Ecto neural progenitor cell (in vitro differentiated cells): Measurements from ENCODE around the gene MADCAM1.

ENCODE experiments used
- DNase-seq: peaks from one replicate; pipeline ENCODE4 v3.0.0-alpha.2; 2018; ENCODE audit warnings: low spot score

Gene MADCAM1

GRCh38 chr19:488505-489417, 7.5 kb upstream of the MADCAM1 start:
- DNase-seq, result peak; percentile 97

DNA sequence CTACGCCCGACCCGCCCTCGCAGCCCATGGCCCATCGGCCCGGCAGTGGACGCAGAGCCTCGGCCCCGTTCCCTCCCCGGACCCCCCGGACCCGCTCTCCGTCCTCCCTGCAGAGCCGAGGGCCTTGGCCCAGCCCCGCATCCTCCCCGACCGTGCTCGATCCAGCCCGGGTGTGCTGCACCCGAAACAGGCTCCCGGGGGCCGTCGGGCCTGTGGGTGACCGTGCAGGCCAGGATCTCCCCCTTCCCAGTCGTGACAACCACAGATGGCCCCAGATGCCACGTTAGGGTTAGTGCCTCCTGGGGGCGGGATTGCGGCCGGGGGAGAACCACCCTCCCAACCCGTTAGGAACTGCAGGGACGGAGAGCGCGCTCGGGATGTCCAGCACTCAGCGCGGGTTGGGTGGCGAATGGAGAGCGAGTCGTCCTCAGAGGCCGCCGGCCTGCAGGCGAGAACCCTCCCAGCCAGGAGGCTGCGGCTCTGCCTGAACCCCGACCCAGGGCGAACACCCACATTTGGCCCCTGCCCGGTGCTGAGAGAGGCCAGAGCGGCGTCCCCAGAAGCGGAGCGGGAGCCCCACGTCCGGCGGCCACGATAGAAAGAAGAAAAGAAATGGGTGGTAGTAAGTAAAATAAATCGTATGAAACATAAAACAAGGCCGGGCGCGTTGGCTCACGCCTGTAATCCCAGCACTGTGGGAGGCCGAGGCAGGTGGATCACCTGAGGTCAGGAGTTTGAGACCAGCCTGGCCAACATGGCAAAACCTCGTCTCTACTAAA, 6.7 kb upstream of the MADCAM1 start:
- DNase-seq, result peak; percentile 67

- no peak for DNase-seq
Measured at GRCh38 chr19:491146-491741, 5.0 kb upstream of the MADCAM1 start.

DNA sequence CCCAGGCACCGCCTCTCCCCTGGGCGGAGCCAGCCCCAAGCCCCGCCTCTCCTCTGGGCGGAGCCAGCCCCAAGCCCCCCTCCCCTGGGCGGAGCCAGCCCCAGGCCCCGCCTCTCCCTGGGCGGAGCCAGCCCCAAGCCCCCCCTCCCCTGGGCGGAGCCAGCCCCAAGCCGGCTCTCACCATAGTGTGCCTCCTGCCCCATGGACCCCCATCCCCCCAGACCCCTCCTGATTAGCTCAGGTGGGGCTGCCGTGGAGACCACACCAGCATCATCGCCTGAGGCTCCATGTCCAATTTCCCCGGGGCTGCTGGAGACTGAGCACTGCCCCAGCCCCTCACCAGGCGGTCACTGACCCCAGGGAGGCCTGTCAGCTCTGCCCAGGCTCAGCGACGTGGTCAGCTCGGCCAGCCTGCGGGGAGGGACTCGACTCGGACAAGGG, 4.2 kb upstream of the MADCAM1 start:
- no peak for DNase-seq

- no peak for DNase-seq
Measured at GRCh38 chr19:493391-494170, 2.7 kb upstream of the MADCAM1 start.

DNA sequence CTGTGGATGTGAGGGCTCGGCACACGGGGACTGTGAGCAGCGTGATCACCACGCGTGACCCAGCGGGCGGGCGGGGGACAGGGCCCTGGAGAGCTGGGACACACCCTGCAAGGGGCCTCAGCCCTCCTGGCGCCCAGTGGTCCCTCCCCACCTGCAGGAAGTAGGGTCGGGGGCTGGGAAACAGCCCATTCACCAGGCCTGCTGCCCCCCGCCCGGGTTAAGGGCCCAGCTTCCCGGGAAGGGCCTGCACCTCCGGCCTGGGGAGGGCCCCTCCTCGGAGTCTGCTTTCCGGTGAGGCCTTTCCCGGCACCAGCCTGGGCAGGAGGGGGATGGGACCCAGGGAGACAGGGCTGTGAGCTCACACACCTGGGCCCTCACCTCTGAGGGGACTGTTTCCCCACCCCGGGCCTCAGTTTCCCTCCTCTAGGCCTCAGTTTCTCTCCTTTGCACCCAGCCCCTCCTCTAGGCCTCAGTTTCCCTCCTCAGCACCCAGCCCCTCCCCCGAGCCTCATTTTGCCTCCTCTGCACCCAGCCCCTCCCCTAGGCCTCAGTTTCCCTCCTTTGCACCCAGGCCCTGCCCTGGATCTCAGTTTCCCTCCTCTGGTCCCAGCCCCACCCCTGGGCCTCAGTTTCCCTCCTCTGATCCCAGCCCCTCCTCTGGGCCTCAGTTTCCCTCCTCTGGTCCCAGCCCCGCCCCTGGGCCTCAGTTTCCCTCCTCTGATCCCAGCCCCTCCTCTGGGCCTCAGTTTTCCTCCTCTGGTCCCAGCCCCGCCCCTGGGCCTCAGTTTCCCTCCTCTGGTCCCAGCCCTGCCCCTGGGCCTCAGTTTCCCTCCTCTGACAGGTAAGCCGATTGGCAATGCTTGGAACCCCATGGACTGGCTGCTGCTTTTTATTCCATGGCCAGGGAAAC, 1.9 kb upstream of the MADCAM1 start:
- no peak for DNase-seq

DNA sequence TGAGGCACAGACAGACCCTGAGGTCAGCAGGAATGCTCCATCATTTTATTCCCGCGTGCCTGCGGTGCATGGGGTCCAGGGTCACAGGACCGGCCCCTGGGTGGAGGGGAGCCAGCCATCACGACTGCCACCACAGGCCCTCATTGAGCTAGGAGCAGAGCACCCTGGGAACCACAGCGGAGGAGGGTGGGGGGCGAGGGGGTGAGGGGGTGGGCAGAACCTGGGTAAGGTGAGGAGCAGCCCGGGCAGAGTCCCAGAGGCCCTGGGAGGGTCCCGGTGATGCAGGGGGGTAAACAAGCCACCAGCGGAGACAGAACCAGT, 1.2 kb upstream of the MADCAM1 start:
- DNase-seq, result no peak

GRCh38 chr19:495402-496111, 729 bp upstream of the MADCAM1 start:
- peak; percentile 79 for DNase-seq

GRCh38 chr19:496986-497385, 700 bp downstream of the MADCAM1 start:
- DNase-seq, result no peak

GRCh38 chr19:497491-497868, 1.2 kb downstream of the MADCAM1 start:
- peak; percentile 60 for DNase-seq

GRCh38 chr19:497869-498510, 1.7 kb downstream of the MADCAM1 start:
- no peak for DNase-seq

- DNase-seq, result peak; percentile 51
Measured at GRCh38 chr19:498511-498891, 2.2 kb downstream of the MADCAM1 start.

GRCh38 chr19:498977-499623, 2.8 kb downstream of the MADCAM1 start:
- no peak for DNase-seq

DNA sequence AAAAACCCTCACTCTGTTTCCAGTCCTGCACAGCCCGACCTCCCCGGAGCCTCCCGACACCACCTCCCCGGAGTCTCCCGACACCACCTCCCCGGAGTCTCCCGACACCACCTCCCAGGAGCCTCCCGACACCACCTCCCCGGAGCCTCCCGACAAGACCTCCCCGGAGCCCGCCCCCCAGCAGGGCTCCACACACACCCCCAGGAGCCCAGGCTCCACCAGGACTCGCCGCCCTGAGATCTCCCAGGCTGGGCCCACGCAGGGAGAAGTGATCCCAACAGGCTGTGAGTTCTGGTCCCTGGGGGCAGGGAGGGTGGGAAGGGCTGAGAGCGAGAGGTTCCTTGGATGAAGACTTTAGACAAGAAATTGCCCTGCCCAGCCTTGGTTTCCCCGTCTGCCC, 5.4 kb downstream of the MADCAM1 start:
- peak; percentile 45 for DNase-seq

- no peak for DNase-seq
Measured at GRCh38 chr19:504616-505015, 8.3 kb downstream of the MADCAM1 start.

DNA sequence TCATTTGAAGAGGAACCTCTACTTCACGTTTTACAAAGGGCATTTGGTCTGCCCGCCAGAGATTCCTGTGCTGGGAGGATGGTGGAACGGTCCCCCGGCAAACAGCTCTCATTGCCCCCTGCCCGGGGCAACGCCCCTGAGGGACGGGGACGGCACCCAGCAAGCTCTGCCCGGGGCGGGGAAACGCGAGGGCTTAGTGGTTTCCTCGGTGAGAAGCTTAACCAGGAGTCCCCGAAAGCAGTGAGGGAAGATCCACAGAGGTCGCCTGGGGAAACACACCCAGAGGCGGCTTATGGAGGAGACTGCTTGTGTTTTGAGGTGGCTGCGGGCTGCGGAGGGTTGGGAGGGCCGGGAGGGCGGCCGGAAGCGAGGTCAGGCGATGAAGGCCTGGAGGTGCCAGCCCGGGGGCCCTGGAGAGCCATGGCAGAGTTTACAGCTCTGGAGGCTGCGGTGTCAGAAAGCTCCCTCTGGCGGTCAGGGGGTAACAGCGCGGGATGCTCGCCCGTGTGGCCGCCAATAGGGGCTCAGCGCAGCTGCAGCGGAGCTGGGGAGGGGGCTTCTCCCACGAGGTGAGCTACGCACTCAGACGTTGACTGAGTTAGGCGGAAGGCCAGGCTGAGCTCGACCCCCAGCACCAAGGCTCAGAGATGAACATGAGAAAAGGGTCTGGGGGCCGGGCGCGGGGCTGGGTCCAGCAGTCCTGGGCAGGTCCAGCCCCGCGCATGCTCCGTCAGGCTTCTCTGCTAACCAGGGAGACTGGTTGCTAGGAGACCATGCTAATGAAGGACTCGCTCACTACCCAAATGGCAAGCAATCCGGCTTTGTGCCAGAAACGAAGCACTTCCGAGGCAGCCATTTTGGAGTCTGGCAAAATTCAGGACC, 10.4 kb downstream of the MADCAM1 start:
- DNase-seq, result peak; percentile 96

- peak; percentile 95 for DNase-seq
Measured at GRCh38 chr19:507286-508203, 11.3 kb downstream of the MADCAM1 start, which contains the start of gene TPGS1. TPGS1 (plus strand) TSS chr19:507497; CDS start chr19:507507, 10 bp downstream.
